HG03378 (cell line): ENCODE measurements around the gene ASB9.
"Not testable (repeated sequence)": the region's sequence is repeated elsewhere in the genome, so short reads cannot be mapped to it uniquely, and the experiment has no call there.

Experiments
- ATAC-seq: cut with Tn5 transposase; IDR thresholded peaks from one replicate; pipeline ENCODE4 v1.9.1; 2021; ENCODE audit warnings: mild to moderate bottlenecking, moderate library complexity; ENCODE audit not compliant: unreplicated experiment

Gene ASB9, protein sequence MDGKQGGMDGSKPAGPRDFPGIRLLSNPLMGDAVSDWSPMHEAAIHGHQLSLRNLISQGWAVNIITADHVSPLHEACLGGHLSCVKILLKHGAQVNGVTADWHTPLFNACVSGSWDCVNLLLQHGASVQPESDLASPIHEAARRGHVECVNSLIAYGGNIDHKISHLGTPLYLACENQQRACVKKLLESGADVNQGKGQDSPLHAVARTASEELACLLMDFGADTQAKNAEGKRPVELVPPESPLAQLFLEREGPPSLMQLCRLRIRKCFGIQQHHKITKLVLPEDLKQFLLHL

GRCh38 chrX:15269618-15270521, at the start of gene ASB9:
TSS of gene ASB9 (minus strand) at chrX:15270083. CDS start at chrX:15269874, 209 bp downstream.
- peak; percentile 59 for ATAC-seq

GRCh38 chrX:15319075-15319474, 49.2 kb upstream of the ASB9 start:
- ATAC-seq, result no peak

DNA sequence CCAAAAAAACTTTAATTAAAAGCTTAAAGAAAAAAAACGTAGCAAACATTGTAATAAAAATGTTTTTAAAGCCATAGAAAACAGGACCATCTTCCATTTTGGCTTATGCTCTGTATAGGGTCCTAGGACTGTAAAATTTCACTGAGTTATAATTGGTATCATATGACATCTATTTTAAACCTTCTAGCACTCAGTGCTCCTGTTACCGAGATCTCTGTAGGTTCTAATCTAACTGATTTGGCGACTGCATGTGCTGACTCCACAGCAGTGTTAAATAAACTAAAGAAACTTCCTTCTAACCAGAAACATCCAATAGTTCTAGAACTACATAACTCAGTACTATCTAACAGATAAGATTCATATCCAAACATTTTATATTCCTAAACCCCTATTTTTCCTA, 45.6 kb upstream of the ASB9 start, which contains the start of gene ASB11:
Gene ASB11, minus strand, starts transcription at position 132 of the 400 bp plus-strand sequence. Its CDS starts 35 bp downstream, at position 97.
- ATAC-seq, result no peak

DNA sequence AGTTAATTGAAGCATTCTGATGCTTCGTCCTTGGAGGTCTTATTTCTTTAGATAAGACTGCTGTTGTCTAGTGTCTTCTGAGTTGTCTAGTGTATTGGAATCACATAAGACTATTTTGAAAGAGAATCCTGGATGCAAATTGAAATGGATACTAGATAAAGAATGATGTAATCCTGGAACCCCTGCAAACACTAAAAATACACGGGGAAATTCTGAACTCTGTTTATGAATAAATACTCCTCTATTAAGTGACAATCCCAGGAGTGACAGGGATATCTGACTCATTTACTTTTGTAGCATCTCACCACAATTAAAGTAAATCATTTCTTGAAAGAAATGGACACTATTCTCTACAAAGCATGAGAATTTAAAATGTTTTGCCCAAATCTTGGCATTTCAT, 44.6 kb upstream of the ASB9 start:
- no peak for ATAC-seq

DNA sequence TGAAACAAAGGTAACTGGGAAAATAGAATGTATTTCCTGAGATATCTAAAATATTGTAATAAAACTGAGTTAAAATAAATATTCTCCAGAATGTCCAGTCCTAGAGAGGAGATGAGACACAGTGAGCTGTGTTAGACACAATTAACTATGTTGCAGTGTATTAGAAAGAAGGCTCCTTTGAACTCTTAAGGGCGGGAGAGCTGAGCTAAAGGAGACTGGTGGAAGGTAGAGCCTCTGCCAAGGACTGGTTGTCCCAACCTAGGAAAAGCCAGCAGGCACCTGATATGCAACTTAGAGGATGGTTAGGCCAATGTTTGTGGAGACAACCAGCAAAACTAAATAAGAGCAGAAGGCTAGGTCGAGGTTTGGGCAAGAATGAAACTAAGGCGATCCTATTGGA, 41.2 kb upstream of the ASB9 start:
- no peak for ATAC-seq

DNA sequence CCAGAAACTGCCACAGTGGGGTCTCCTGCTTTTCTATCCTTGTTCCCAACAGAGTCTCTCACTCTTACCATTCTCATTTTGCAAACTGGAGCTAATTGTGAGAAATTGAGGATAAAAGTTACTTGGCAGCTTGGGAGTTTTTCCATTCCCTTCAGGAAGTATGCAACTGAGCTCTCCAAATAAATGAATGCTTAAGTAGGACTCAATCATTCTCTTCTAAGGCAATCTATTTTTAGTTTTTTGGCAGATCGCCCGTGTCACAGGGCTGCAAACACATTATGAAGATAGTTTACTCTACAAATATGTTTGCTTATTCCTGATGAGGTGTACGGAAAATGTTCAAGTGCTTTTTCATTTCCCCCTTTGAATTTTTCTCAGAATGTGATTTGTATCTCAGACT, 40.2 kb upstream of the ASB9 start:
- ATAC-seq, result no peak

- not testable (repeated sequence) for ATAC-seq
These were observed 36.0 kb upstream of the ASB9 start for GRCh38 chrX:15305899-15306298.

GRCh38 chrX:15301924-15302323, 32.0 kb upstream of the ASB9 start:
- peak; percentile 67 for ATAC-seq

DNA sequence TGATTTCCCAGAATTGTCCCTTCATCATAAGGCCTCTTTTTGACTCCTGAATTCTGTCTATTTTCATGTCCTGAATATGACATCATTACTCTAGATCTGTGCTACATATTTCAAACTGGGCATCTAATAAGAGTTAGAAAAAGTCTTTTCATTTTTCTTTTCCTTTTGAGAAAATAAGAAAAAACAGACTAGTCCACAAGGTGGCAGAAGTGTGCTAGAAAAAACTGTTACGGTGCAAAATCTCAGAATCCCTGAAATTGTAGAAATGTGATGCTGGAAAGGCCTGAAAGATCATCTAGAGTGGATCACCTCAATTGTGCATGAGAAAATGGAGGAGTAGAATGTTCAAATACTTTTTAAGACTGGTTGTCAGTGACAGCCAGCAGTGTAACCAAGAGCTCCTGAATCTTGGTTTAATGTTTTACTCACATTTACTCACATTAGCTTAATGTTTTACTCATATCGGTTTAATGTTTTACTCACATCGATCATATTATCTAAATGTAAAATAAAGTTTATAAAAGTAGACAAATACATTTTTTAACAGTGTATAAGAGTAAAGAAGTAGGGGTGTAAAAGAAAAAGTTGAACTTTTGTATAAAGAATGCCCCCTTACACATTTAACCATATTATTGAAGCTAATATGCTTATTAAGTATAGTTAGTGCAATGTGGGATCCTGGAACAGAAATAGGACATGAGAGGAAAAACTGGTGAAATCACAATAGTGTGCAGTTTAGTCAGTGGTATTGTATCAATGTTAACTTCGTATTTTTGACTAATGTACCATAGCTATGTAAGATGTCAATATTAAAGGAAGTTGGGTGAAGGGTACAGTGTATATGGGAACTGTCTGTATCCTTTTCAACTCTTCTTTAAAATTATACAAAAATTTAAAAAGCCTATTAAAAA, 30.3 kb upstream of the ASB9 start:
- no peak for ATAC-seq

GRCh38 chrX:15298780-15299179, 28.9 kb upstream of the ASB9 start:
- ATAC-seq, result no peak

- ATAC-seq, result no peak
These were observed 28.3 kb upstream of the ASB9 start for GRCh38 chrX:15298201-15298600.

GRCh38 chrX:15293451-15293850, 23.6 kb upstream of the ASB9 start:
- no peak for ATAC-seq

- no peak for ATAC-seq
These were observed 23.0 kb upstream of the ASB9 start for GRCh38 chrX:15292861-15293260.

GRCh38 chrX:15277604-15278003, 7.7 kb upstream of the ASB9 start:
- no peak for ATAC-seq

- no peak for ATAC-seq
These were observed 5.1 kb upstream of the ASB9 start for GRCh38 chrX:15274946-15275345.

- not testable (repeated sequence) for ATAC-seq
These were observed 3.4 kb upstream of the ASB9 start for GRCh38 chrX:15273275-15273674.

- no peak for ATAC-seq
These were observed 1.9 kb upstream of the ASB9 start for GRCh38 chrX:15271757-15272156.

GRCh38 chrX:15269120-15269519, 763 bp downstream of the ASB9 start:
- ATAC-seq, result no peak

DNA sequence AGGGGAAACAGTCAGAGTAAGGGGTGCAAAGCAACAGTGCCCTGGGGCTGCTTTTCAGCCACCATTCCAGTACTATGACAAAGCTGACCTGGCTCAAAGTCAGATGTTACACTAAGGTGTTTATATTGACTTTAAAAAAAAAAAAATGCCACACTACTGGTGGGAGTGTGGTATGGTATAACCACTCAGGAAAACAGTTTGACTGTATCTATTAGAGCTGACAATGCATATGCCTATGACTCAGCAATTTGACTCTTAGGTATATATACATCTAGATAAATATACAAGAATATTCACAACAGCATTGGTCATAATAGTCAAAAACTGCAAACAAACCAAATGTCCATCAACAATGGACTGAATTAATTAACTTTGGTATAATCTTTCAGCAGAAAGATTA, 15.0 kb downstream of the ASB9 start:
- ATAC-seq, result no peak

GRCh38 chrX:15245896-15246295, 24.0 kb downstream of the ASB9 start:
- ATAC-seq, result no peak

DNA sequence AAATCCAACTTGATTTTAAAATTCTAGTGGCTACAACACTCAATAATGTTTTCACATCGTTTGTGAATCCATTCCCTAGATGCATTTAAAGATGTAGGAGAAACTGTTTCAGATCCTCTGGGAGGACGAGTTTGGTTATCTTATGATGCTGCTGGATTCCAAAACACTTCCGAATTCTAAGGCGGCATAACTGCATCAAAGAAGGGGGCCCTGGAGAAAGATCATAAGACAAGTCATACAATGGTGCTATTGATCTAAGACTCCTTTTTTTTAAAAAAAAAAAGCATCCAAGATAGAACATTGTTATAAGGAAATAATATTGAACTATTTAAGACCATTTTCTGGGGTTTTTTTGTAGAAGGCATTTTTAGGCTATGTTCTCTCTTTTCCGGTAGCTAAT, 25.5 kb downstream of the ASB9 start:
- ATAC-seq, result no peak
